GM10248 (cell line): ENCODE results near the gene TBL3.

Source experiments
- CTCF ChIA-PET: fragments of 300-600 bp; sonication (Branson Sonifier 250); formaldehyde crosslinking; extraction: SDS; loops from one replicate; lab custom pipeline; 2021; ENCODE audit warnings: antibody characterized with exemption; lab: Yijun Ruan, JAX
- POLR2A ChIA-PET: fragments of 350-650 bp; sonication (Branson Sonifier 250); formaldehyde crosslinking; extraction: SDS; loops from one replicate; lab custom pipeline; 2020; ENCODE audit warnings: antibody characterized with exemption; lab: Yijun Ruan, JAX
- DNase-seq: peaks from one replicate; pipeline ENCODE4 v3.0.0; 2012; ENCODE audit errors: extremely low spot score
- CTCF ChIP-seq: IDR thresholded peaks from 2 replicates; pipeline ENCODE4 v1.5.1; 2012; ENCODE audit warnings: mild to moderate bottlenecking, low read depth; ENCODE audit errors: extremely low read depth, missing control alignments, control extremely low read depth

TBL3 gene

GRCh38 chr16:2028620-2029220 lies 56.9 kb downstream of the TBL3 start:
- CTCF ChIA-PET: interaction anchor here (1.5 to 2.0 kb wide), 3 partner anchors 15 to 112 kb away, joined by 5 to 8 read pairs (median 7); no protein-coding TSS in a partner anchor
- POLR2A ChIA-PET: interaction anchor here (1.2 kb wide), 1 partner anchor 127 kb away, joined by 4 read pairs; the partner anchor contains the start of gene TRAF7
- no peak for TF ChIP-seq CTCF
- DNase-seq: no peak

- DNase-seq: no peak
- POLR2A ChIA-PET: interaction anchor here (0.7 kb wide), 1 partner anchor 1633 kb away, joined by 3 read pairs; no protein-coding TSS in a partner anchor
- TF ChIP-seq CTCF: no peak
- CTCF ChIA-PET: no interaction called here
Measured at GRCh38 chr16:2029350-2029749, 57.5 kb downstream of the TBL3 start.

- CTCF ChIA-PET: no interaction called here
- no peak for DNase-seq
- POLR2A ChIA-PET: interaction anchor here (0.7 kb wide), 1 partner anchor 1634 kb away, joined by 3 read pairs; no protein-coding TSS in a partner anchor
Measured at GRCh38 chr16:2030036-2030435, 58.2 kb downstream of the TBL3 start.

GRCh38 chr16:2031081-2031577 lies 59.3 kb downstream of the TBL3 start:
- TF ChIP-seq CTCF: no peak
- ChIA-PET CTCF (interaction anchor here (2.4 kb wide), 1 partner anchor 9 kb away, joined by 16 read pairs; no protein-coding TSS in a partner anchor), POLR2A (no interaction called here)
- DNase-seq: no peak

More at GRCh38 chr16:2030036-2030435, 58.2 kb downstream of the TBL3 start:
- no peak for TF ChIP-seq CTCF
